LNCAP (cell line): ENCODE measurements around the gene DENND2C.

Experiments used
- TF ChIP-seq, protein P1 (sequence below): fragments of 450-650 bp; IDR thresholded peaks from 2 replicates; pipeline ENCODE4 v1.5.1; 2017; ENCODE audit warnings: mild to moderate bottlenecking

The DENND2C gene

GRCh38 chr1:114694540-114695310, 24.9 kb upstream of the DENND2C start:
- TF ChIP-seq, protein P1, sequence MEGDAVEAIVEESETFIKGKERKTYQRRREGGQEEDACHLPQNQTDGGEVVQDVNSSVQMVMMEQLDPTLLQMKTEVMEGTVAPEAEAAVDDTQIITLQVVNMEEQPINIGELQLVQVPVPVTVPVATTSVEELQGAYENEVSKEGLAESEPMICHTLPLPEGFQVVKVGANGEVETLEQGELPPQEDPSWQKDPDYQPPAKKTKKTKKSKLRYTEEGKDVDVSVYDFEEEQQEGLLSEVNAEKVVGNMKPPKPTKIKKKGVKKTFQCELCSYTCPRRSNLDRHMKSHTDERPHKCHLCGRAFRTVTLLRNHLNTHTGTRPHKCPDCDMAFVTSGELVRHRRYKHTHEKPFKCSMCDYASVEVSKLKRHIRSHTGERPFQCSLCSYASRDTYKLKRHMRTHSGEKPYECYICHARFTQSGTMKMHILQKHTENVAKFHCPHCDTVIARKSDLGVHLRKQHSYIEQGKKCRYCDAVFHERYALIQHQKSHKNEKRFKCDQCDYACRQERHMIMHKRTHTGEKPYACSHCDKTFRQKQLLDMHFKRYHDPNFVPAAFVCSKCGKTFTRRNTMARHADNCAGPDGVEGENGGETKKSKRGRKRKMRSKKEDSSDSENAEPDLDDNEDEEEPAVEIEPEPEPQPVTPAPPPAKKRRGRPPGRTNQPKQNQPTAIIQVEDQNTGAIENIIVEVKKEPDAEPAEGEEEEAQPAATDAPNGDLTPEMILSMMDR: no peak

GRCh38 chr1:114692947-114693346, 23.1 kb upstream of the DENND2C start:
- TF ChIP-seq, protein P1: no peak

DNA sequence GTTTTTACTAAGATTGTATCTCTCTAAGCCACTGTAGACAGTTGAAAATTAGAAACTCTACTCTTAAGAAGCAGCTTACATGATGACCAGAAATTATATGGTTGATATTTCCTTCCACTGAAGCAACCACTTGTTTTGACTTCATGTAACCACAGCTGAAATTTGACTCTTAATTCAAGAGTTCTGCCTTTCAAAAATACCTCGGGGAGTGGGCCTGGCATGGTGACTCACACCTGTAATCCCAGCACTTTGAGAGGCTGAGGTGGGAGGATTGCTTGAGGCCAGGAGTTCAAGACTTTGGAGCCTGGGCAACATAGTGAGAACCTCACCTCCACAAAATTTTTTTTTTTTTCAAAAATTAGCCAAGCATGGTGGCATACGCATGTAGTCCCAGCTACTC, 21.2 kb upstream of the DENND2C start:
- TF ChIP-seq, protein P1: no peak

GRCh38 chr1:114690148-114690547, 20.3 kb upstream of the DENND2C start:
- TF ChIP-seq, protein P1: no peak

GRCh38 chr1:114688526-114688925, 18.7 kb upstream of the DENND2C start:
- TF ChIP-seq, protein P1: no peak

GRCh38 chr1:114685851-114686250, 16.0 kb upstream of the DENND2C start:
- TF ChIP-seq, protein P1: no peak

- TF ChIP-seq, protein P1: no peak
Observed at GRCh38 chr1:114677691-114678090, 7.8 kb upstream of the DENND2C start.

DNA sequence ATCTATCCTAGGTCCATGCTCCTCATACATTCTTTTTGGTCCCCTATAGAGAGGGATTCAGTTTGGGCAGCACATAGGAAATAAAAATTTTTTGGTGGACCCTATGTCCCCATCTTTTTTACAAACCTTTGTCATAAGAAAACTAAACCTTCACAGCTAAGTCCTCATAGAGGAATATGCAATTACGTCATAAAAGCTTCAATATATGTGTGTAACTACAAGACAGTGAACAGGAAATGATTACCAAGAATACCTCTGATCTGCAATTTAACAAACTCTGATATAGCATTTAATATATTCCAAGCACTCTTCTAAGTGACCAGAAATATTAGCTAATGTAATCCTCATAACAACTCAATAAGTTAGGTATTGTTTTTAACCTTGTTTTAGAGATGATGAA, 6.3 kb upstream of the DENND2C start:
- TF ChIP-seq, protein P1: no peak
